PC-3 (cell line): ENCODE results near the gene PATE4. TPM values are rescaled to one million over a fixed set of nuclear protein-coding genes. Genes with fewer than 3 reads are reported as not detected.
A peak's percentile ranks its signal among the peaks of the same experiment; 100 is the strongest.

Experiments
- ATAC-seq: fragments of 200-7000 bp; cut with Tn5 transposase; 2 replicates; pipeline ENCODE4 v1.9.1; 2020; ENCODE audit warnings: mild to moderate bottlenecking, moderate library complexity
- BruUV-seq: library from RNA; stranded (reverse); fragments of 400-500 nt; replicated peaks from 2 replicates; lab custom pipeline; 2021; lab: Mats Ljungman, UMichigan
- CTCF ChIA-PET: fragments of 300-600 bp; sonication (Branson Sonifier 250); formaldehyde crosslinking; loops from one replicate; lab custom pipeline; 2022; ENCODE audit warnings: antibody characterized with exemption; lab: Charles Lee
- POLR2A ChIA-PET: fragments of 300-600 bp; sonication (Branson Sonifier 250); formaldehyde crosslinking; loops from one replicate; lab custom pipeline; 2022; ENCODE audit warnings: antibody characterized with exemption; ENCODE audit not compliant: unreplicated experiment; lab: Charles Lee
- DNase-seq: peaks from one replicate; pipeline ENCODE4 v3.0.0-alpha.2; 2015
- H2AFZ ChIP-seq: fragments of 300-600 bp; sonication (generic); 2 replicates; pipeline ENCODE4 v1.6.0; 2016; ENCODE audit warnings: antibody characterized with exemption, low read length
- H3F3A ChIP-seq: fragments of 300-600 bp; sonication (generic); one replicate; pipeline ENCODE4 v1.6.0; 2017; ENCODE audit warnings: antibody characterized with exemption, low read length, control low read depth, mild to moderate bottlenecking; ENCODE audit not compliant: unreplicated experiment
- H3K27ac ChIP-seq: fragments of 300-600 bp; sonication (generic); 2 replicates; pipeline ENCODE4 v1.5.1; 2016; ENCODE audit warnings: mild to moderate bottlenecking, low read length
- H3K27me3 ChIP-seq: fragments of 300-600 bp; sonication (generic); 2 replicates; pipeline ENCODE4 v1.6.1; 2016; ENCODE audit warnings: low read length, mixed read lengths
- H3K36me3 ChIP-seq: fragments of 300-600 bp; sonication (generic); 2 replicates; pipeline ENCODE4 v1.6.1; 2016; ENCODE audit warnings: low read depth, mixed run types, low read length, mixed read lengths
- H3K4me1 ChIP-seq: fragments of 300-600 bp; sonication (generic); 2 replicates; pipeline ENCODE4 v1.5.1; 2016; ENCODE audit warnings: low read length; ENCODE audit not compliant: insufficient read depth
- H3K4me2 ChIP-seq: fragments of 300-600 bp; sonication (generic); 2 replicates; pipeline ENCODE4 v1.6.0; 2016; ENCODE audit warnings: low read length
- H3K4me3 ChIP-seq: fragments of 300-600 bp; sonication (generic); 2 replicates; pipeline ENCODE4 v1.5.1; 2016; ENCODE audit warnings: mild to moderate bottlenecking, low read length, mixed read lengths
- H3K79me2 ChIP-seq: fragments of 300-600 bp; sonication (generic); 2 replicates; pipeline ENCODE4 v1.6.1; 2017; ENCODE audit warnings: low read length, mixed read lengths
- H3K9ac ChIP-seq: fragments of 300-600 bp; sonication (generic); 2 replicates; pipeline ENCODE4 v1.6.0; 2016; ENCODE audit warnings: mild to moderate bottlenecking, low read length
- H3K9me2 ChIP-seq: fragments of 300-600 bp; sonication (generic); replicated peaks from 2 replicates; pipeline ENCODE4 v1.6.1; 2016; ENCODE audit warnings: mixed run types, low read length, mixed read lengths
- H3K9me3 ChIP-seq: fragments of 300-600 bp; sonication (generic); 2 replicates; pipeline ENCODE4 v1.6.1; 2016; ENCODE audit warnings: low read length, mixed read lengths
- H4K20me1 ChIP-seq: fragments of 300-600 bp; sonication (generic); 2 replicates; pipeline ENCODE4 v1.6.1; 2016; ENCODE audit warnings: low read length, mixed read lengths
- EZH2 ChIP-seq: fragments of 300-600 bp; sonication (generic); IDR thresholded peaks from one replicate; pipeline ENCODE4 v1.6.1; 2017; ENCODE audit warnings: antibody characterized with exemption, mild to moderate bottlenecking, low read length; ENCODE audit not compliant: unreplicated experiment
- EZH2phosphoT487 ChIP-seq: fragments of 300-600 bp; sonication (generic); IDR thresholded peaks from 2 replicates; pipeline ENCODE4 v1.6.1; 2018; ENCODE audit warnings: mild to moderate bottlenecking, antibody characterized with exemption, low read length, borderline replicate concordance
- intact Hi-C: fragments of 100-400 bp; cut with micrococcal nuclease; formaldehyde crosslinking; loops from 2 replicates; pipeline ENCODE4 v1.9.0; 2023
- total RNA-seq: library from RNA; depleted of rRNA; stranded (reverse); fragments of >200 nt; gene quantifications from 2 replicates; pipeline ENCODE4 v1.2.3, GENCODE V29; 2014
- TF ChIP-seq, protein P1 (sequence below): fragments of 300-600 bp; sonication (generic); conservative IDR thresholded peaks from 2 replicates; pipeline ENCODE4 v1.5.1; 2017; ENCODE audit warnings: antibody characterized with exemption, low read depth, mild to moderate bottlenecking, low read length

Gene PATE4
- total RNA-seq, 1 experiment from 2014 or later: not detected

DNA sequence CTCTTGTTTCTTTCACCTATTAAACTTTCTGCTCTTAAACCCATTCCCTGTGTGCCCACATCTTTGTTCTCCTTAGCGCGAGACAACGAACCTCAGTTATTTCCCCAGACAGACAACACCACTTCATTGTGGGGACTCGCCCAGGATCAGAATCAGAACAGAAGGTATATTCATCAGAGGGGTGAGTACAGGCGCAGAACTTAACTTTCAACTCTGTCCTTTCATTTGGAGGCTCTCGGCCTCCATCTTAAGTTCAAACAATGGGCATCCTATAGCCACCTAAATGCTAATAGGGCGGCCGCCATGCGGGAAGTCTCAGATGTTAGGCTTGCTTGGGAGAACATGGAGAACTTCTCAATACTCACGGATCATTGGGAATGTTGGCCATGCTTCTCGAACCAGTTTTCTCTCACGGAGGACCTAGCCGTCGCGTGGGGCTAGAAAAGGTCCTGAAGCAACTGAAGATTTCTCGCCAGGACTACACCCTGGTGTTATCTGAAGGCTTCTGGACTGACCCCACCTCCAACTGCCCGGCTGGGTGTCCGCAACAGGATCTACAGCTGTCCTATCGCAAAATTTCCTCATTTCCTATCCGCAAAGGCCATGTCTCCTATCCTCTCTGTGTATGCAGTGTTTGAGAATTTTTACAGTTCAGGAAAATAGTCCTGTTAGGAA, 40.9 kb downstream of the PATE4 start:
- H2AFZ ChIP-seq: peak overlapping the region; percentile 83

DNA sequence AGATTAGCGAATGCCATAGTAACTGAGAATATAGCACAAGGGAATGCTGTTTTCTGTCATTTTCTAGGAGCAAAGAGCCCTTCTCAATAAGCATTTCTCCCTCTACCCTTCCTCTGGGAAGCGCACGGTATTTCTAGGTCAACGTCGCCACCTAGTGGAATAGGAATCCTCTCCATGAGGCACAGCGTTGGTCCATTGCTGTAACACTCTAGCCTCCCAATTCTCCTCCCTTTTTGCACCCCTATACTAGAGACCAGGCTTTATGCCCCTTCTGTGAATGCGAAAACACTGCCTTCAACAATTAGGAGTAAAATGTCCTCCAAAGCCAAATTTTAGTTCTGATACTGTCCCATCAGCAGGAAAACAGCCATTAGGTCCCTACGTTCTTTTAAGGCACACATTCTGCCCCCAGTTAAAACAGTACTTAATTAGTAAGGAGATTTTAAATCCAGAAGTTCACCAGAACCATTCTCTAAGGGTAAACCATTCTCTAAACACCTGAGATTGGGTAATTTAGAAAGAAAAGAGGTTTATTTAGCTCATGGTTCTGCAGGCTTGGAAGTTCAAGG, 41.5 kb downstream of the PATE4 start:
- ATAC-seq: peak; percentile 99
- peak overlapping the region; percentile 83 for H2AFZ ChIP-seq

More for the DNA sequence above, 40.9 kb downstream of the PATE4 start:
- no TSS peak for BruUV-seq
- DNase-seq: no peak
- H3K79me2 ChIP-seq: no peaks in the 10 kb centered on the region
- H3K9ac ChIP-seq: peak overlapping the region; percentile 18; the same call in 1 of the 2 replicates
- peak; percentile 64 for ATAC-seq
- no peaks in the 10 kb centered on the region for H3K27me3 ChIP-seq
- peak overlapping the region; percentile 62 for H3K4me2 ChIP-seq
- TF ChIP-seq EZH2phosphoT487: no peak
- CTCF ChIA-PET: no interaction called here
- no peaks in the 10 kb centered on the region for H4K20me1 ChIP-seq
- POLR2A ChIA-PET: no interaction called here
- H3K9me2 ChIP-seq: no peaks in the 10 kb centered on the region
- H3K9me3 ChIP-seq: 0 out of 2 replicates have a peak, but pooled peaks cover 7% of the 10 kb centered on the region
- no peak overlapping the region for H3K27ac ChIP-seq
- intact Hi-C loops: loop anchor here (1.0 to 10.0 kb wide), 5 partner anchors 150 to 709 kb away; partner anchors contain the start of gene PKNOX2
- peaks cover 9% of the 10 kb centered on the region; the same call in 1 of the 2 replicates for H3K36me3 ChIP-seq
- H3K4me3 ChIP-seq: peak overlapping the region; percentile 51
- H3K4me1 ChIP-seq: 0 out of 2 replicates have a peak, but pooled peaks cover 3% of the 10 kb centered on the region
- H3F3A ChIP-seq: no peaks in the 10 kb centered on the region

DNA sequence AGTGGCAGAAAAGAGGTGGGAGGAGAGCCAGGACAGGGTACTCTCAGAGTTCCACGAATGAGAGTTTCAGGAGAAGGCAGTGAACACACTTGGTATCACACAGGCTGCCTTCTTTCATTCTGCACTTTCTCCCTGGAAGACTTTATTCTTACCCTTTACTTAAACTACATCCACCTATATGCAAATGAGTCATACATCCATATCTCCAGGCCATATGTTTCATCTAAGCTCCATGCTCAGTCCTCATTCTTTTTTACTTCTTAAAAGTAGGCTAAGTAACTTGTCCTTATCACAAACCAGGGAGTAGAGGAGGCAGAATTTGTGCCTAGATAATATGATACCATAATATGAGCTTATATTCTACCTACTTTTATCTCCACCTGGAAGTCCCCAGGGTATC, 48.2 kb downstream of the PATE4 start:
- no peak overlapping the region for H3K4me3 ChIP-seq
- CTCF ChIA-PET: no interaction called here

More for the DNA sequence above, 41.5 kb downstream of the PATE4 start:
- no peaks in the 10 kb centered on the region for H3K79me2 ChIP-seq
- H3K27me3 ChIP-seq: no peaks in the 10 kb centered on the region
- no peaks in the 10 kb centered on the region for H3F3A ChIP-seq
- 0 out of 2 replicates have a peak, but pooled peaks cover 3% of the 10 kb centered on the region for H3K4me1 ChIP-seq
- peak overlapping the region; percentile 51 for H3K4me3 ChIP-seq
- no TSS peak for BruUV-seq
- peak overlapping the region; percentile 62 for H3K4me2 ChIP-seq
- TF ChIP-seq, protein P1, sequence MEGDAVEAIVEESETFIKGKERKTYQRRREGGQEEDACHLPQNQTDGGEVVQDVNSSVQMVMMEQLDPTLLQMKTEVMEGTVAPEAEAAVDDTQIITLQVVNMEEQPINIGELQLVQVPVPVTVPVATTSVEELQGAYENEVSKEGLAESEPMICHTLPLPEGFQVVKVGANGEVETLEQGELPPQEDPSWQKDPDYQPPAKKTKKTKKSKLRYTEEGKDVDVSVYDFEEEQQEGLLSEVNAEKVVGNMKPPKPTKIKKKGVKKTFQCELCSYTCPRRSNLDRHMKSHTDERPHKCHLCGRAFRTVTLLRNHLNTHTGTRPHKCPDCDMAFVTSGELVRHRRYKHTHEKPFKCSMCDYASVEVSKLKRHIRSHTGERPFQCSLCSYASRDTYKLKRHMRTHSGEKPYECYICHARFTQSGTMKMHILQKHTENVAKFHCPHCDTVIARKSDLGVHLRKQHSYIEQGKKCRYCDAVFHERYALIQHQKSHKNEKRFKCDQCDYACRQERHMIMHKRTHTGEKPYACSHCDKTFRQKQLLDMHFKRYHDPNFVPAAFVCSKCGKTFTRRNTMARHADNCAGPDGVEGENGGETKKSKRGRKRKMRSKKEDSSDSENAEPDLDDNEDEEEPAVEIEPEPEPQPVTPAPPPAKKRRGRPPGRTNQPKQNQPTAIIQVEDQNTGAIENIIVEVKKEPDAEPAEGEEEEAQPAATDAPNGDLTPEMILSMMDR: peak; percentile 94
- no peak for TF ChIP-seq EZH2
- CTCF ChIA-PET: interaction anchor here (0.6 kb wide), 1 partner anchor 14 kb away, joined by 3 read pairs; no protein-coding TSS in a partner anchor
- POLR2A ChIA-PET: no interaction called here
- intact Hi-C loops: loop anchor here (1.0 to 10.0 kb wide), 5 partner anchors 150 to 710 kb away; partner anchors contain the start of gene PKNOX2
- peak; percentile 90 for DNase-seq
- H3K27ac ChIP-seq: no peak overlapping the region
- H3K9me3 ChIP-seq: 0 out of 2 replicates have a peak, but pooled peaks cover 7% of the 10 kb centered on the region
- H3K36me3 ChIP-seq: peaks cover 9% of the 10 kb centered on the region; the same call in 1 of the 2 replicates
- no peak overlapping the region for H3K9ac ChIP-seq
- H4K20me1 ChIP-seq: no peaks in the 10 kb centered on the region
- H3K9me2 ChIP-seq: no peaks in the 10 kb centered on the region

More for the DNA sequence above, 48.2 kb downstream of the PATE4 start:
- H3K9me2 ChIP-seq: no peaks in the 10 kb centered on the region
- H3K9ac ChIP-seq: no peak overlapping the region
- peaks cover 18% of the 10 kb centered on the region for H3K79me2 ChIP-seq
- POLR2A ChIA-PET: no interaction called here
- no peaks in the 10 kb centered on the region for H3K36me3 ChIP-seq
- H3K27me3 ChIP-seq: no peaks in the 10 kb centered on the region
- no peak overlapping the region for H2AFZ ChIP-seq
- H4K20me1 ChIP-seq: no peaks in the 10 kb centered on the region
- BruUV-seq: no TSS peak
- intact Hi-C loops: loop anchor here (10.0 kb wide), 1 partner anchor 316 kb away; the partner anchor contains the start of gene EI24
- H3K27ac ChIP-seq: no peak overlapping the region
- TF ChIP-seq, protein P1: no peak
- TF ChIP-seq EZH2 (no peak), EZH2phosphoT487 (no peak)
- H3K4me1 ChIP-seq: peaks cover 20% of the 10 kb centered on the region
- ATAC-seq: 0 out of 2 replicates have a peak, but pooled peaks have one; percentile 32
- H3K9me3 ChIP-seq: no peaks in the 10 kb centered on the region
- no peaks in the 10 kb centered on the region for H3F3A ChIP-seq
- H3K4me2 ChIP-seq: no peak overlapping the region
- DNase-seq: no peak
